Activated naive CD4-positive, alpha-beta T cell treated with anti-CD3 and anti-CD28 coated beads for 36 hours (primary cell): ENCODE results near the gene ATXN7L1. TPM values are rescaled to one million over a fixed set of nuclear protein-coding genes. Genes with fewer than 3 reads are reported as not detected.

Source experiments
- CTCF ChIA-PET: fragments of 350-600 bp; sonication (Branson Sonifier 250); formaldehyde crosslinking; loops from one replicate; lab custom pipeline; 2021; ENCODE audit warnings: antibody characterized with exemption; lab: Charles Lee
- DNase-seq: peaks from one replicate; pipeline ENCODE4 v3.0.0-alpha.2; 2020
- H3K27ac Mint-ChIP-seq: one replicate; pipeline ENCODE4 v1.8.0; 2021; ENCODE audit warnings: mild to moderate bottlenecking, mixed read lengths
- H3K27me3 Mint-ChIP-seq: one replicate; pipeline ENCODE4 v1.8.0; 2021; ENCODE audit warnings: low read depth, mixed read lengths
- H3K36me3 Mint-ChIP-seq: one replicate; pipeline ENCODE4 v1.8.0; 2021; ENCODE audit warnings: low read depth, mixed read lengths
- H3K4me1 Mint-ChIP-seq: one replicate; pipeline ENCODE4 v1.8.0; 2021; ENCODE audit warnings: low read depth, mixed read lengths
- H3K4me3 Mint-ChIP-seq: one replicate; pipeline ENCODE4 v1.8.0; 2021; ENCODE audit warnings: mild to moderate bottlenecking, moderate library complexity, mixed read lengths
- H3K9me3 Mint-ChIP-seq: one replicate; pipeline ENCODE4 v1.8.0; 2021; ENCODE audit warnings: mixed read lengths
- intact Hi-C: fragments of 100-400 bp; cut with micrococcal nuclease; formaldehyde crosslinking; loops from one replicate; pipeline ENCODE4 v1.15.1; 2023
- total RNA-seq, 2 experiments: library from RNA; stranded (reverse); gene quantifications; one replicate each; pipeline ENCODE4 v1.2.3, GENCODE V29; 2021

Gene ATXN7L1
- total RNA-seq, 2 experiments from 2014 or later: 8.8 to 9.2 TPM

DNA sequence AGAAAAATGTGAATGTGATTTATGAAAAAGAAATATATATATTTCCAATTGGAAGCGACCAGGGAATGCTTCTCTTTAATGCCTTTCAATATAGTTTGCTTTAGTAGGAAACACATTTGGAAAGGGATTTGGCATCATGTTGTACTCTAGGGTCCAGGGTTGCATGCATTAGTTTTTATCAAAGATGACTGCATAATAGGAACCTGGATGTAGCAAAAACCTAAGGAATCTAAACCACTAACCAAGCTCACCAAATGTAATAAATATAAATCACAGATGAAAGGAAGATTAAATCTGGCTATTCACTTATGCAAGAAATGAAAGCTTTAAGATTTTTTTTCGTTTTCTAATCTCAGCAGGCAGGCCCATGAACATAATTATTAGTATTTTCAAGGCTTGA is 120.0 kb downstream of the ATXN7L1 start:
- H3K27me3 Mint-ChIP-seq: no peaks in the 10 kb centered on the region
- no peak overlapping the region for H3K27ac Mint-ChIP-seq
- no peak for DNase-seq
- peaks cover 21% of the 10 kb centered on the region for H3K4me1 Mint-ChIP-seq
- H3K36me3 Mint-ChIP-seq: no peaks in the 10 kb centered on the region
- CTCF ChIA-PET: interaction anchor here (0.6 to 2.0 kb wide), 2 partner anchors 9 to 67 kb away, joined by 4 read pairs; no protein-coding TSS in a partner anchor
- H3K9me3 Mint-ChIP-seq: no peaks in the 10 kb centered on the region
- intact Hi-C loops: no loop called here
- H3K4me3 Mint-ChIP-seq: no peak overlapping the region

GRCh38 chr7:105752671-105753275 is 123.6 kb downstream of the ATXN7L1 start:
- no peak overlapping the region for H3K4me3 Mint-ChIP-seq
- H3K9me3 Mint-ChIP-seq: no peaks in the 10 kb centered on the region
- H3K27ac Mint-ChIP-seq: no peak overlapping the region
- peaks cover 3% of the 10 kb centered on the region for H3K36me3 Mint-ChIP-seq
- no peaks in the 10 kb centered on the region for H3K4me1 Mint-ChIP-seq
- no peak for DNase-seq
- intact Hi-C loops: no loop called here
- CTCF ChIA-PET: interaction anchor here (0.6 to 2.0 kb wide), 9 partner anchors 8 to 257 kb away, joined by 3 to 7 read pairs (median 3); no protein-coding TSS in a partner anchor
- H3K27me3 Mint-ChIP-seq: no peaks in the 10 kb centered on the region

DNA sequence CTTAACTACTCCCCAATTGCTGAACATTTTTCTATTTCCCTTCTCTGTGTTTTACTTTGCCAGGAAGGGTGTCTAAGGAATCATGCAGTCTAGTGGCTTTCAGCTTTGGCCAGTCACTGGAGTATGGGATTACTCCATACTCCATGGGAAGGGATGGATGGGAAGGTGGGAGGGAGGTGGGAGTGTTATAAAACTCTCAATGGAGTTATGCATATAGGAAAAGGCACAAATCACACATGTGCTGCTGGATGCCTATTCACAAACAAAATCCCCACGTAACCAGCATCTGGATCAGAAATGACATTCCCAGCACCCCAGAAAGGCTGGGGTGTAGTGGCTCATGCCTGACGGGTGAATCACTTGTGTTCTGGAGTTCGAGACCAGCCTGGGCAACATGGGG is 125.3 kb downstream of the ATXN7L1 start:
- CTCF ChIA-PET: interaction anchor here (1.5 kb wide), 1 partner anchor 9 kb away, joined by 7 read pairs; no protein-coding TSS in a partner anchor
- Mint-ChIP-seq H3K27ac (no peak overlapping the region), H3K27me3 (no peaks in the 10 kb centered on the region), H3K4me1 (no peaks in the 10 kb centered on the region), H3K36me3 (peaks cover 3% of the 10 kb centered on the region), H3K9me3 (no peaks in the 10 kb centered on the region), H3K4me3 (no peak overlapping the region)
- no peak for DNase-seq
- intact Hi-C loops: no loop called here

DNA sequence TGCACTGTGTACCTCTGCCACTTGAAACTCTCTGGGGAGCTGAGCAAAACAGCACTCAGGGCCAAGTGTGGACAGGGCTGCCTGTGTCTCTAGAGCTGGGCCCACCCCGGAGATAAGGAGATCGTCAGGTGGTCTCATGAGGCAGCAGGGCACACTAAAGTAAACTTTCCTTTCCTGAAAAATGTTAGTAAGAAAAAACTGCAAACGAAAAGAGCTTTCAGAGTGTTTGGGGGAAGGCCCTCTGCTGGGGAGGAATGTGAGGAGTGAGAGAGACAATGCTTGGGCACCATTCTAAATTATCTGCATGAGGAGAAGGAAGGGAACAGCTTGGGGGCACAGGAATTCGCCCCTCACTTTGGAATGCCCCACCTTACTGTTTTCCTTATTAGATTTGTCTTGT is 127.7 kb downstream of the ATXN7L1 start:
- no peak for DNase-seq
- Mint-ChIP-seq H3K27me3 (no peaks in the 10 kb centered on the region), H3K4me1 (no peaks in the 10 kb centered on the region), H3K4me3 (no peak overlapping the region), H3K9me3 (no peaks in the 10 kb centered on the region), H3K36me3 (peaks cover 3% of the 10 kb centered on the region), H3K27ac (no peak overlapping the region)
- intact Hi-C loops: no loop called here
- CTCF ChIA-PET: interaction anchor here (1.4 to 1.7 kb wide), 3 partner anchors 12 to 261 kb away, joined by 3 to 6 read pairs (median 3); no protein-coding TSS in a partner anchor

- DNase-seq: no peak
- CTCF ChIA-PET: no interaction called here
- Mint-ChIP-seq H3K27me3 (no peaks in the 10 kb centered on the region), H3K36me3 (peaks cover 1% of the 10 kb centered on the region), H3K4me3 (no peak overlapping the region), H3K9me3 (no peaks in the 10 kb centered on the region), H3K27ac (no peak overlapping the region), H3K4me1 (peaks cover 5% of the 10 kb centered on the region)
- intact Hi-C loops: no loop called here
Measured at GRCh38 chr7:105745681-105746330, 130.6 kb downstream of the ATXN7L1 start.

GRCh38 chr7:105744258-105744657 is 132.1 kb downstream of the ATXN7L1 start:
- CTCF ChIA-PET: interaction anchor here (0.9 kb wide), 1 partner anchor 16 kb away, joined by 3 read pairs; no protein-coding TSS in a partner anchor
- H3K27ac Mint-ChIP-seq: no peak overlapping the region
- H3K27me3 Mint-ChIP-seq: no peaks in the 10 kb centered on the region
- H3K4me3 Mint-ChIP-seq: no peak overlapping the region
- H3K9me3 Mint-ChIP-seq: no peaks in the 10 kb centered on the region
- no peak for DNase-seq
- no peaks in the 10 kb centered on the region for H3K36me3 Mint-ChIP-seq
- peaks cover 5% of the 10 kb centered on the region for H3K4me1 Mint-ChIP-seq
- intact Hi-C loops: no loop called here

- no peaks in the 10 kb centered on the region for H3K9me3 Mint-ChIP-seq
- peaks cover 5% of the 10 kb centered on the region for H3K4me1 Mint-ChIP-seq
- intact Hi-C loops: no loop called here
- CTCF ChIA-PET: interaction anchor here (0.9 to 1.6 kb wide), 4 partner anchors 10 to 87 kb away, joined by 3 to 4 read pairs (median 4); no protein-coding TSS in a partner anchor
- no peak overlapping the region for H3K27ac Mint-ChIP-seq
- DNase-seq: no peak
- H3K4me3 Mint-ChIP-seq: no peak overlapping the region
- H3K36me3 Mint-ChIP-seq: no peaks in the 10 kb centered on the region
- H3K27me3 Mint-ChIP-seq: no peaks in the 10 kb centered on the region
Measured at GRCh38 chr7:105743351-105744090, 132.9 kb downstream of the ATXN7L1 start.

DNA sequence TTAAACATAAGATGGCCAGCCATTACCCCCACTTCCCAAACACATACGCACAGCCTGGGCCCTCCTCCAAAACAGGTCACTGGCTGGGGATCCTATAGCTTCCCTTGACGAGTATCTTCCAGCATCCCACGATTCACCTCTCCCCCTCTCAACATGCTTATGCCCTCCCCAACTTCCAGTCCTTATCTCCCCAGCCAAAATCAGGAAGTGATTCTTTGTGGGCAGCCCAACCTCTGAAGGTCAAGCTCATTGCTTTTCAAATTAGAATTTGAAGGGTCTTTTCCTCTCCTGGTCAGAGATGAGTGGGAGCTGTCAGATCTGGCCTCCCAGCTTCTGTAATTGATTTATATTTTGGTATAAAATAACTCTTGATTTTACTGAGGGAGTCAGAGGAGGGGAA is 133.6 kb downstream of the ATXN7L1 start:
- Mint-ChIP-seq H3K9me3 (no peaks in the 10 kb centered on the region), H3K4me3 (no peak overlapping the region), H3K27me3 (no peaks in the 10 kb centered on the region), H3K27ac (no peak overlapping the region), H3K4me1 (peaks cover 5% of the 10 kb centered on the region), H3K36me3 (no peaks in the 10 kb centered on the region)
- CTCF ChIA-PET: interaction anchor here (0.6 to 1.6 kb wide), 7 partner anchors 11 to 106 kb away, joined by 3 to 4 read pairs (median 3); no protein-coding TSS in a partner anchor
- intact Hi-C loops: no loop called here
- no peak for DNase-seq

GRCh38 chr7:105741982-105742381 is 134.4 kb downstream of the ATXN7L1 start:
- intact Hi-C loops: no loop called here
- Mint-ChIP-seq H3K27me3 (no peaks in the 10 kb centered on the region), H3K9me3 (no peaks in the 10 kb centered on the region), H3K36me3 (no peaks in the 10 kb centered on the region), H3K4me3 (no peak overlapping the region), H3K27ac (no peak overlapping the region), H3K4me1 (peaks cover 5% of the 10 kb centered on the region)
- no peak for DNase-seq
- CTCF ChIA-PET: interaction anchor here (0.6 to 1.5 kb wide), 3 partner anchors 13 to 105 kb away, joined by 3 read pairs; no protein-coding TSS in a partner anchor

- no peak for DNase-seq
Measured at GRCh38 chr7:105738133-105738532, 138.3 kb downstream of the ATXN7L1 start.

DNA sequence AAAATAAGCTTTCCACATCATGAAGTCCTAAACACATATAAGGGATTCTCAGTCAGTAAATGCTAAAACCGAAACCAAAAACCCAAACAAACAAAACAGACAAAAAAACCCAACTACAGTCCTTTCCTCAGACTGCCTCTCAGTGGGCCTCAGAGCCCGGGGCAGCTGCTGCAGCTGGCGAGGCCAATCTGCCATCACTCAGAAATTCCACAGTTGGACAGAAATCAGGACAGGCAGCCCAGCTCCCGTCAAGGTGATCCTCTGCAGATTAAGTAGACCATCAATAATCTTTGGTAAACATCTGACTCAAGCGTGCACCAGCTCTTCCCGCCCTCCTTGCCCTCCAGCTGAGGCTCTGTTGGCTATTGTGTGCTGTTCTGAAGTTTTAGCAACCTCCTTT is 142.2 kb downstream of the ATXN7L1 start:
- H3K27ac Mint-ChIP-seq: no peak overlapping the region
- no peak overlapping the region for H3K4me3 Mint-ChIP-seq
- H3K27me3 Mint-ChIP-seq: no peaks in the 10 kb centered on the region
- CTCF ChIA-PET: interaction anchor here (1.2 to 1.7 kb wide), 2 partner anchors 27 to 72 kb away, joined by 4 to 5 read pairs; no protein-coding TSS in a partner anchor
- intact Hi-C loops: no loop called here
- DNase-seq: no peak
- no peaks in the 10 kb centered on the region for H3K9me3 Mint-ChIP-seq
- no peaks in the 10 kb centered on the region for H3K36me3 Mint-ChIP-seq
- H3K4me1 Mint-ChIP-seq: no peaks in the 10 kb centered on the region

More at GRCh38 chr7:105738133-105738532, 138.3 kb downstream of the ATXN7L1 start:
- H3K9me3 Mint-ChIP-seq: no peaks in the 10 kb centered on the region
- H3K4me3 Mint-ChIP-seq: no peak overlapping the region
- H3K4me1 Mint-ChIP-seq: peaks cover 4% of the 10 kb centered on the region
- H3K36me3 Mint-ChIP-seq: no peaks in the 10 kb centered on the region
- no peak overlapping the region for H3K27ac Mint-ChIP-seq
- intact Hi-C loops: no loop called here
- CTCF ChIA-PET: interaction anchor here (1.3 to 2.6 kb wide), 3 partner anchors 23 to 304 kb away, joined by 5 to 12 read pairs (median 8); no protein-coding TSS in a partner anchor
- H3K27me3 Mint-ChIP-seq: no peaks in the 10 kb centered on the region

DNA sequence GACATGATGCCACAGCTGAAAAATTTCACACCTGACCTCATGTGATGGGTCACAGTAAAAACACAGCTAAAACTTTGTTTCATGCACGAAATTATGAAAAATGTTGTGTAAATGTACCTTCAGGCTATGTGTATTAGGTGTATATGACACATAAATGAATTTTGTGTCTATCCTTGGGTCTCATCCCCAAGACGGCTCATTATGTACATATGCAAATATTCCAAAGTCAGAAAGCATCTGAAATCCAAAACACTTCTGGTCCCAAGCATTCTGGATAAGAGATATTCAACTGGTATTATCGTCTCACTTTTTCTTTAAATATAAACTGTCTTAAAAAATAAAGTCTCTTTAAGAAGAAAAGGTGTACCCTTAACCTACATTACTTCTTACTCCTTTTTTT is 145.4 kb downstream of the ATXN7L1 start:
- H3K9me3 Mint-ChIP-seq: no peaks in the 10 kb centered on the region
- H3K36me3 Mint-ChIP-seq: no peaks in the 10 kb centered on the region
- H3K4me1 Mint-ChIP-seq: no peaks in the 10 kb centered on the region
- intact Hi-C loops: no loop called here
- no peaks in the 10 kb centered on the region for H3K27me3 Mint-ChIP-seq
- CTCF ChIA-PET: interaction anchor here (0.6 kb wide), 1 partner anchor 88 kb away, joined by 6 read pairs; no protein-coding TSS in a partner anchor
- no peak for DNase-seq
- H3K4me3 Mint-ChIP-seq: no peak overlapping the region
- H3K27ac Mint-ChIP-seq: no peak overlapping the region
